ENCODE data around the gene GRK6.

Gene GRK6

GRCh38 chr5:177440990-177441780 lies 14.7 kb downstream of the GRK6 start:
- DNase-seq: no peak

DNA sequence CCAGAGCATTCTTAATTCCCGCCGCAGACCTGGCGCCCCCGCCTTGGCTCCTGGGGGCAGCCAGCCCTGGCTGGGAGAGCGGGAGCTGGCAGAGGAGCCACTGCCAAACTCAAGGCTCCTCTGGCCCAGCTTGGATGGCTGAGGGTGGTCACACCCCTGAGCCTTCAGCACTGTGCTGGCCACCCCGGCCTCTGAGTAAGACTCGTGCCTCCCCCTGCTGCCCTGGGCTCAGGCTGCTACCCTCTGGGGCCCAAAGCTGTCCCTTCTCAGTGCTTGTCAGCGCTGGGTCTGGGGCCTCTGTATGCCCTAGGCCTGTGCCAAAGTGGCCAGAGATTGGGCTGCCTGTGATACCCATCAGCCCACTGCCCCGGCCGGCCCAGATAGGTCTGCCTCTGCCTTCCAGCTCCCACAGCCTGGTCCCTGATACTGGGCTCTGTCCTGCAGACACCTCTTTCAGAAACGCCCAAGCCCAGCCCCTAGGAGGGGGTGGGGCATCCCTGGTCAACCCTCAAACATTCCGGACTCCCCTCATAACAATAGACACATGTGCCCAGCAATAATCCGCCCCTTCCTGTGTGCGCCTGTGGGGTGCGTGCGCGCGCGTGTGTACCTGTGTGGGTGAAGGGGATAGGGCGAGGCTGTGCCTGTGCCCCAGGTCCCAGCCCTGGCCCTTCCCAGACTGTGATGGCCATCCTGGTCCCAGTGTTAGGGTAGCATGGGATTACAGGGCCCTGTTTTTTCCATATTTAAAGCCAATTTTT lies 15.8 kb downstream of the GRK6 start:
- DNase-seq: no peak

DNA sequence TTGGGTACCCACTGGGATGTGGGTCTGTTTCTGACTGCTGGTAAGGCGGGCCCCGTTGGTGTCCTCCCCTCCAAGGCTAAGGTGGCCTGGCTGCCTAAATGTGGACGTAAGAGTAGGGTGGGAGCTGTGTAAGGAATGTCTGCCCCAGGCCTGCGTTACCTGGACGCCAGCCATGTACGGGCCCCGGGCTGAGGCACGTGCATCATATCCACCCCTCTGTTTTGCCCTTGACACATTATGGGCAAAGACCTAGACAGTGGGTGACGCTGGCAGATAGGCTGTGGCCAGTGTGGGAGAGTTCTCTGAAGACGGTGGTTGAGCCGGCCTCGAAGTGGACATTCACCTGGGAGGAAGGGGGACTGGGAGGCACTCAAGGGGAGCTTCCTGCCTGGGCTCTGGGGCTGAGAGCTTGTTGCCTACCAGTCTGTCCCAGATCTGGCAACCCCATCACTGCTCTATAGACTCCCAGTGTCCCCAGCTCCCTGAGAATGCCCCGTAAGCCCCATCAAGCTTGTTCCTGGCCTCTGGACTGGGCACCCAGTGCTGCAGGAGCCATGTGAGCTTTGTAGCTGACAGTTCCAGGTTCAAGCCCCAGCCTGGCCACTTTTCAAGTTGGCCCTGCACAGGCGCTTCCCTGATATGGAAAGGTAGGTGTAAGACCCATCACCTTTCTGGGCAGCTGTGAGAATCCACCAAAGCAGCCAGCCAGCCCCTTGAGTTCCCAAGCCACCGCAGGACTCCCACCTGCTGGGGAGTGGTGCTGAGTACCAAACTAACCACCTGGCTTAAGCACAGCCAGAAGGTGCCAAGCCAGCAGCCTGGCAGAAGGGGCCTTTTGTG lies 16.9 kb downstream of the GRK6 start:
- DNase-seq: no peak

- DNase-seq: no peak
Measured at GRCh38 chr5:177444106-177445051, 17.9 kb downstream of the GRK6 start.

GRCh38 chr5:177445052-177445916 lies 18.8 kb downstream of the GRK6 start:
- no peak for DNase-seq

GRCh38 chr5:177445917-177446199 lies 19.4 kb downstream of the GRK6 start:
- DNase-seq: no peak

DNA sequence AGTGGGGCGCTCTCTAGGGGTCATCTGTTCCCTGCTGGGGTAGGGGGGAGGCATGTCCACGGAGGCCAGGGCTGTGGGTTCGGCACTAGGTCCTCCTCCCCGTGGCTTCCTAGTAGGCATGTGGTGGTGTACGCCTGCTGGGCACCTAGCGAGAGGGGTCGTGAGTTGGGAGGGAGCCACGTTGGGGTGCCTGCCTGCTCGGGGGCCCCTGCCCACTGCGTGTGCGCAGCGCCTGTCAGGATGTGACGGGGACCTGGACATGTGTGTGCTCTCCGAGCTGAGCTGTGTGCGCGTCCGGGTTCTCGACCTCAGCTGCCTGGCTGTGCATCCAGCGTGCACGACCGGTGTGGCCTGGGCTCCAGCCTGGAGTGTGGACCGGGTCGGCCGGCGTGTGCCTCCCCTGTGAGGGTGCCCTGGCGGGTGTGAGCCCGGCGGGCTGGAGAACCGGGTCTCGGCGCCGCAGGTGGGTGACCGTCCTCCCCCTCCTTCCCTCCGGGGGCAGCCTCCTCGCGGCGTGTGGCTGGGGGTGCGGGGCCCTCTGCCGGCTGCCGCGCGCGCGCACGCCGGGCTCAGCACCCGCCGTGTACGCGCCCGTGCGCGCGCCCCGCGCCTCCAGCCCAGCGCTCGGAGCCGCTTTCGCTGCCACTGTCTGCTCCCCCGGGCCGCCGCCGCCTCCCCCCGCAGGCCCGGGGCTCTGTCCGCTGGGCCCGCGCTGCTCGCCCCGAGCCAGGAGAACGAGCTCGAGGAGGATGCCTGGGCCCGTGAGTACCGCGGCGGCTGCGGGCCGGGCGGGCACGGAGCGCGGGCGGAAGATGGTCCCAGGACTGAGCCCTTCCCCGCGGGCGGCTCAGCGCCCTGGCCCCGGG lies 20.0 kb downstream of the GRK6 start, which contains the start of gene PRR7:
PRR7 (plus strand) TSS at position 615 of the 866 bp plus-strand sequence. CDS start 8,254 bp downstream, outside the sequence.
- peak; percentile 45 for DNase-seq

- DNase-seq: peak; percentile 37
Measured at GRCh38 chr5:177447066-177447610, 20.7 kb downstream of the GRK6 start.

DNA sequence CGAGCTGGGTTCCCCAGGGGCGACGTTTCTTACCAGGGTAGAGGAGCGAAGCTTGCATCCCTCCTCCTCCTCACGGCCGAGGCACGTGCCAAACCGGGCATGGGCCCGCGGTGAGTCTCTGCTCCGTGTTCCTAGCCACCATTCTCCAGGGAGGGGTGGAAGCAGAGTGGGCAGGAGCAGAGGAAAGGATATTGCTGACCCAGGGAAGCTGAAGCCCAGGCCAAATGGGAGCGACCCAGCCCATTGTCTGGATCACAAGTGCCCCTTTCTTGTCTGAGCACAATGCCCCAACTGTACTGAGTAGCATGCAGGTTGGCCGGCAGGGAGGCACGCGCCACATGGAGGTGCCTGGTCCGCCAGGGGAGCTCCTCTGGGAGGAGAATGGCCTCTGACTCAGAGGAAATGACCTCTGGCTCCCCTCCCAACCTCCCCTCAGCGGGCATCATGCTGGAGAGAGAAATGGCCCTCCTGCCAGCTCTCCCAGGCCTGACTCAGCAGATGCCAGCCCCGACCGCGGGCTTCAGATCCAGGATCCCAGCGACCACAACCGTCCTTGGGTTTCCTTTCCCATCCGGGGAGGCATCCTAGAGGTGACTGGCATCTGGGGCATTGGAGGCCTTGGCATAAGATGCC lies 21.3 kb downstream of the GRK6 start:
- peak; percentile 15 for DNase-seq

GRCh38 chr5:177448244-177448950 lies 21.9 kb downstream of the GRK6 start:
- no peak for DNase-seq

DNA sequence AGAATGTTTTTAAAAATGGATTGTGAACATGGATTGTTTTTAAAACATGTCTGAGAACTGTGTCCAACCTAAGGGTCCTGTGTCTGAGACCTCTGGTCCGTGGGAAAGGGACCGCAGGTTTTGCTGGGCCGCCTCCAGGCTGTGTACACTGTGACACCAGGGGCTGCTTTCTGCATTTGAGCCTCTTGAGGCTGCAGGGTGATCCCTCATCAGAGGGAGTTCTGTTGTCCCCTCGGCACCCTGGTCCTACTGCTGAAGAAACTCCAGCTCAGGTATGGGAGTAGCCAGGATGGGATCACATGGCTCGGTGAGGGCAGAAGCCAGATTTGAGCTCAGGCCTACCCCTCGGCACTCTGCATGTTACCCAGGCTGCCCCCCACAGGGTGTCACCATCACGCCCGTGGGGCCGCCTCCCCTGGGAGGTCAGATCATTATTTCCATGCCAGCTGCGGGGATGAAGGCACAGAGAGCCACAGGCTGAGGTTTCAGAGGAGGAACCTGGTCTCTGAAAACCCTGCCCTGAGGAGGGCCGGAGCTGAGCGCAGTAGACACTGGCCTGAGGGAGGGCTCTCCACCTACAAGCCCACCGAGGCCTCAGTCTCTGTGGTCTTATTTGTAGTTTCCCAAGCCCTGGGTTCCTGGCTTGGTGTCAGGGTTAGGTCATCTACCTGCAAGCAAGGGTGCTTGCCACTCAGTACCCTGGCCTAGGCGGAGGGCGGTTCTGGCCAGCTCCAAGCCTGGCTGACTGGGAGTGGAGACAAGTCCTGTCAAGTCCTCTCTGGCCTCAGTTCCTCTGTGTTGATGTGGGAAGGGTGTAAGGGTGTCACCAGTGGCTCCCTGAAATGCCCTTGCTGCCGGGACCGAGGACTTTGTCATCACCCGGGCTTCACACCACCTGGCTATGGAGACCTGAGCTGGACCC lies 22.9 kb downstream of the GRK6 start:
- DNase-seq: no peak

DNA sequence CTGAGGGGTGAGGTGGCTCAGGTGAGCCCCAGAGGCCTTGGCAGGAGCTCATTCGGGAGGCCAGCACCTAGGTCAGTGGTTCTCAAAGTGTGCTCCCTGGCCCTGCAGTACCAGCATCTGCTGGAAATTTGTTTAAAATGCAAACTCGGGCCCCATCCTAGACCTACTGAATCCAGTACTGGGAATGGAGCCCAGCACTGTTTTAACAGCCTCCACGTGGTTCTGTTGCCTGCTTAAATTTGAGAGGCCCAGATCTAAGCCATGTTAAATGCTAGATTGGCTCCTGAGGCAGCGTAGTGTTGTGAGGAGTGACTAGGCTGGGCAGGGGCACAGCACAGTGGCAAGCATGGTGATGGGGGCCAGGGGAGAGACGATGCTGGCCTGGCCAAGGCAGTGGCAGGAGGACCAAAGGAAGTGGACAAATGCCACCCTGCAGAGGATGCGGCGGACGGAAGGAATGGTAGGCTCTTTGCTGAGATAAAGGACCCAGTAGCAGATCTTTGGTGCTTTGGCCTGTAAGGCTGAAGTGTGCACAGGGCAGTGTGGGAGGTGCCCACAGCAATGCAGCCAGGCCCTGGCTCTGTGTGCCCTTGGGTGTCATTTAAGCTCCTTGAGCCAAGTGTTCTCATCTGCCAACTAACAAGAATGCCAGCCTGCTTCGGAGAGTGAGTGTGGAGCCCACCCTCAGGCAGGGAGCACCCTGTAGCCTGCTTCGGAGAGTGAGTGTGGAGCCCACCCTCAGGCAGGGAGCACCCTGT lies 24.4 kb downstream of the GRK6 start:
- DNase-seq: no peak

DNA sequence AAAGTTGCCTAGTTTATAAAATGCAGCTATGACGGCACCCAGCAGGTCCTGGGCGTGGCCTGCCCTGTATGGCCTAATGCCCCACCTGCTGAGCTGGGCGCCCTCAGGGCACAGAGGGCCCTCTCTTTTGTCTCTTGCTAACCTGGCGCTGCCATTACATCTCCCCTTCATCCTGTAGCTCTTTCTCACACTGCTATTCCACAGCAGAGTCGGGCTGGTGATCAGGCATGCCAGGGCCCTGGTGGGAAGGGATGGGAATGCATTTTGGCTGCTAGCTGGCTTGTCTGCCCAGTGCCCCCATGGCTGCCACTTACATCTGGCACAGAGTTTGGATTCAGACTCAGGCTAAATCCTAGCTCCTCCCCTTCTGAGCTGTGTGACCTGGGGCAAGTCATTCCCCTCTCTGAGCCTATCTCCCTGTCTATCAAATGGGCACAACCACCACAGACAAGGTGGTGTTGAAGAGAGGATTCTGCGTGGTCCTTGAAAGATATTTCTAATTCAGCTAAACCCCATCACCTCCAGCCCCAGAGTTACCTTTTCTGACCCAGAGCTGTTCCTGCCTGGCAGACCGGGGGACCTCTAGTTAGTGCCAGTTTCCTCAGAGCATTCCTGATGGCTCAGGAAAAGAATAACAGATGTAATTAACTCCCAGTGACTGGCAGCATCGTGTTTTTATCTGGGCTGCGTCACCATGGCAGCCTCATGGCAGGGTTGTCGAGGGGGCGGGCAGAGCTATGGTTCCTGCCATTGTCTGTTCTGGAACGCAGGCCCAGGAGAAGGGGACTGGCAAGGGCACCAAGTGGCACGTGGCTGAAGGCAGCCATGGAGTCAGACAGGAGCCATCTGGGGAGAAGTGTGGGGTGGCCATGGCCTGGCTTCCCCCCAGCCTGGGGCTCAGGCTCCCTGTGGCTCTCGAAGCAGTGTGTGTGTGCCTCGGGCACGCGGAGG lies 26.5 kb downstream of the GRK6 start:
- peak; percentile 11 for DNase-seq

DNA sequence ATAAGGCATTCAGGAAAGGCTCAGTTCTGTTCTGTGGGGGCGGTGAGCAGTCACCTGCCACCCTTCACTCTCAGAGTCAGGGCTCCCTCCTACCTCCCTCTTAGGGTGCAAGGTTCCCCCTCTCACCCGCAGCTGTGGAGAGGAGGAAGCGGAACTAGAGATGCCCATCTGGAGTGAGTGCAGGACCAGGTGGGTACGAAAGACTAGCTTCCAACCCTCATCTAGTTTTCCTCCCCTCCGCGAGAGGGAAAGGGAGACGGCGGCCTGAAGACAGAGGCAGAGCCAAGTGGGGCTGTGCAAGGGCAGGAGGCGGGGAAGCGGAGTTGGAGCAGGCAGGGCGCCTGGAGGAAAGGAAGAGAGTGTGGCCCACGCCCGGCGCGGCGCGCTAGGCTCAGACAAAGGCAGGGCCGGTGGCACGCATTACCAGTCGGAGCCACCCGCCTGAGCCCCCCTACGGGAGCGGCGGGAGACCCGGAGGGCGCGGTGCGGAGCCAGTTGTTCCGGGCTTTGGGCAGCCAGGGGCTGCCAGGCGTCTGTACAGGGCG lies 27.4 kb downstream of the GRK6 start:
- no peak for DNase-seq

GRCh38 chr5:177454397-177455035 lies 28.0 kb downstream of the GRK6 start:
- DNase-seq: peak; percentile 56
